Gastroesophageal sphincter (tissue), 4 donors: Measurements from ENCODE around the gene SDS. TPM values are rescaled to one million over a fixed set of nuclear protein-coding genes. Genes with fewer than 3 reads are reported as not detected.

Source experiments
- ATAC-seq: fragments of 150-250 bp; one replicate; pipeline ENCODE4 v1.9.1; 2016; ENCODE audit warnings: mild to moderate bottlenecking, moderate library complexity
- H3K27ac ChIP-seq, 4 donors: fragments of 200-600 bp; sonication (generic) in 3 of 4; 1 replicate in 3 of 4; 2 replicates in 1 of 4; pipeline ENCODE4 v1.5.1; 2016 to 2019
- H3K27me3 ChIP-seq: fragments of 200-600 bp; sonication (generic); one replicate; pipeline ENCODE4 v1.5.1; 2019
- H3K36me3 ChIP-seq, 2 donors: fragments of 200-600 bp; sonication (generic); one replicate each; pipeline ENCODE4 v1.5.1; 2019; ENCODE audit warnings: control low read depth in 1 of 2
- H3K4me1 ChIP-seq, 3 donors: fragments of 200-600 bp; sonication (generic); 1 replicate in 2 of 3; 2 replicates in 1 of 3; pipeline ENCODE4 v1.5.1; 2016 to 2019; ENCODE audit warnings: control low read depth in 2 of 3
- H3K4me3 ChIP-seq, 2 donors: fragments of 200-600 bp; sonication (generic); one replicate each; pipeline ENCODE4 v1.5.1; 2019; ENCODE audit warnings: mild to moderate bottlenecking in 1 of 2, moderate library complexity in 1 of 2
- H3K9me3 ChIP-seq, 3 donors: fragments of 200-600 bp; sonication (generic); one replicate each; pipeline ENCODE4 v1.5.1; 2017 to 2019; ENCODE audit warnings: control low read depth in 2 of 3
- EP300 ChIP-seq: sonication (generic); formaldehyde crosslinking; IDR thresholded peaks from one replicate; pipeline ENCODE4 v1.6.1; 2017; ENCODE audit warnings: antibody characterized with exemption, mild to moderate bottlenecking
- POLR2A ChIP-seq, 2 donors: fragments of 450-650 bp; IDR thresholded peaks; one replicate each; pipeline ENCODE4 v1.6.1; 2017; ENCODE audit warnings: antibody characterized with exemption in 2 of 2, mild to moderate bottlenecking in 2 of 2, moderate library complexity in 1 of 2
- POLR2AphosphoS5 ChIP-seq: sonication (generic); formaldehyde crosslinking; IDR thresholded peaks from one replicate; pipeline ENCODE4 v1.6.1; 2017; ENCODE audit warnings: antibody characterized with exemption
- WGBS, 2 donors: methylation state at CpG; one replicate each; pipeline ENCODE4 v1.1.5; 2018; ENCODE audit warnings: low coverage in 1 of 2; 5-methylcytosine and 5-hydroxymethylcytosine counted together
- total RNA-seq, 4 donors: library from RNA; depleted of rRNA; stranded (reverse); fragments of >200 nt; gene quantifications; one replicate each; pipeline ENCODE4 v1.1.0, GENCODE V29; 2016
- TF ChIP-seq, protein P1 (sequence below), 4 experiments: fragments of 200-600 bp in 2 of 4; fragments of 450-650 bp in 2 of 4; sonication (generic) in 1 of 4; IDR thresholded peaks; one replicate each; pipeline ENCODE4 v1.5.1; 2017 to 2019; ENCODE audit warnings: antibody characterized with exemption in 4 of 4, mild to moderate bottlenecking in 2 of 4, moderate library complexity in 2 of 4

Gene SDS
- total RNA-seq, 4 donors from 2014 or later = 0.39 to 5.5 TPM; not detected in 2

DNA sequence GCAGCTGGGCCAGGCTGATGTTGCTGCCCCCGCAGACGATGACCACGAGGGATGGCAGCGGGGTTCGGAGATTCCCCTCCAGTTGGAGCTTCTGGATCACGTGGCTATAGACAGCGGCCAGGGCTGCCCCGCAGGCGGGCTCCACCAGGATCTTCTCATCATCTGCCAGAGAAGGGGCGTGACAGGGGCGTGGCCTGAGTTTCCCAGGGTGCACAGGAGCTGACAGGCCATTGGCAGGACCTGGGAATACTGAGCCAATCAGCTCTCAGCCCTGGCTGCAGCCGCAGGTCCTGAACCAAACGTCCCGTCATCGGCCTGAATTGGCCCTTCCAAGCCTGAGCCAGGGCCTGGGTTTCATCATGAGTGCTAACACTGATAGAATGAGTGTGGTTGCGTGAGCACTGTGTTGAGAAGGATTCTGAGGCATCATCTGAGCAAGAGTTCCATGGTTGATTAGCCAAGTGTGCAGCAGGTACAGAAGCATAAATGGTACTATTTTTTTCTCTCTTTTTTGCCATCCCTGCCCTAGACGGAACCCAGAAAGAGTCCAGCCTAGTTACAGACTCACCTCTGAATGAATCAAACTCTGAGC is 10.6 kb downstream of the SDS start:
- no peak for TF ChIP-seq POLR2A (IDR thresholded peaks at IDR 0.05)
- TF ChIP-seq, protein P1, sequence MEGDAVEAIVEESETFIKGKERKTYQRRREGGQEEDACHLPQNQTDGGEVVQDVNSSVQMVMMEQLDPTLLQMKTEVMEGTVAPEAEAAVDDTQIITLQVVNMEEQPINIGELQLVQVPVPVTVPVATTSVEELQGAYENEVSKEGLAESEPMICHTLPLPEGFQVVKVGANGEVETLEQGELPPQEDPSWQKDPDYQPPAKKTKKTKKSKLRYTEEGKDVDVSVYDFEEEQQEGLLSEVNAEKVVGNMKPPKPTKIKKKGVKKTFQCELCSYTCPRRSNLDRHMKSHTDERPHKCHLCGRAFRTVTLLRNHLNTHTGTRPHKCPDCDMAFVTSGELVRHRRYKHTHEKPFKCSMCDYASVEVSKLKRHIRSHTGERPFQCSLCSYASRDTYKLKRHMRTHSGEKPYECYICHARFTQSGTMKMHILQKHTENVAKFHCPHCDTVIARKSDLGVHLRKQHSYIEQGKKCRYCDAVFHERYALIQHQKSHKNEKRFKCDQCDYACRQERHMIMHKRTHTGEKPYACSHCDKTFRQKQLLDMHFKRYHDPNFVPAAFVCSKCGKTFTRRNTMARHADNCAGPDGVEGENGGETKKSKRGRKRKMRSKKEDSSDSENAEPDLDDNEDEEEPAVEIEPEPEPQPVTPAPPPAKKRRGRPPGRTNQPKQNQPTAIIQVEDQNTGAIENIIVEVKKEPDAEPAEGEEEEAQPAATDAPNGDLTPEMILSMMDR (IDR thresholded peaks at IDR 0.05) = no peak
- TF ChIP-seq POLR2AphosphoS5 = no peak
- no peak for TF ChIP-seq EP300
- WGBS, 2 donors = 67 to 71% methylated on average over 3 to 6 of the region's 17 CpGs
- Histone ChIP-seq H3K36me3 (peaks cover 0 to 41% of the 10 kb centered on the region in 2 donors), H3K4me3 (no peak overlapping the region), H3K9me3 (no peaks in the 10 kb centered on the region), H3K27ac (no peak overlapping the region), H3K4me1 (no peaks in the 10 kb centered on the region), H3K27me3 (peaks cover 12% of the 10 kb centered on the region)
- no peak for ATAC-seq

DNA sequence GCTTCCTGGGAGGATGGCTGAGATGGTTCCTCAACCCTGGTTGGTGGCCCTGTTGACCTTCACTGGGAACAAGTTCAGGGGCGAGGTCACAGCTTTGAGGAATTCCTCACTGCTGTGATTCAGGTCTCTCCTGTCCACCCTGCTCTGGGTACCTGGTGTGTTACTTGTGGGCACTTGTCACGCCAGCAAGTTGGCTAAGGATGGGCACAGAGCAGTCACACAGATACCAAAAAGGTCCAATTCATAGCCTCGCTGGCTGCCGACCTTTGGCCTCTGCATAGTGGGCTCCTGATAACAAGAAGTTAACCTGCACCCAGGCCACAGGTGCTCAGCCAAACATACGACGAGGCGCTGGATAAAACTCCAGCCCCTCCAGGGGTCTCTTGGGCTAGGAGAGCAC is 11.2 kb downstream of the SDS start:
- ATAC-seq = no peak

DNA sequence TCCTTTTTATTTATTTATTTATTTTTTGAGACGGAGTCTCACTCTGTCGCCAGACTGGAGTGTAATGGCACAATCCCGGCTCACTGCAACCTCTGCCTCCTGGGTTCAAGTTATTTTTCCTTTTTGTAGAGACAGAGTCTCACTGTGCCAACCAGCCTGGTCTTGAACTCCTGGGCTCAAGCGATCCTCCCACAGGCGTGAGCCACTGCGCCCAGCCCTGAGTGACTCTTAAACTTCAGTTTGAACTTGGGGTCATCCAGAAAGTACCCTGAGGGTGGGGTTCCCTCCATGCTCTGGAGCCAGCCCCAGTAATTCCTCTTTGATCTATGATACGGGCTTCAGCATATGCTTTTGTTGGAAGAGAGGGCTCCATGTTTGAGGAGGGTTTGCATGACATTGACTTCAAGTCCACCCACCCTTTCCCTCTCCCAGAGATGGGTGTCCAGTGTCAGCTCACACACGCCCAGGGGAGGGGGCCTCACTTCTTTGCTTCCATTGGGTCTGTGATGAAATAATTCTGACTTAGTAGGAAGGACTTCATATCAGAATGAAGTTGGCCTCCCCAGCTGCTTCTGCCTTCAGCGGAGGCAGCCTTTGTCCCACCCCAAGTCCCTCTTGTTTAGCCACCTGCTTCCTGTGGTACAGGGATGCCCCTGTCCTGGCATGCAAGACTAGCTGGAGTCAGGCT is 11.9 kb downstream of the SDS start:
- Histone ChIP-seq H3K27me3 (no peaks in the 10 kb centered on the region), H3K4me1 (no peaks in the 10 kb centered on the region), H3K9me3 (no peaks in the 10 kb centered on the region), H3K4me3 (no peak overlapping the region), H3K27ac (no peak overlapping the region), H3K36me3 (peaks cover 0 to 54% of the 10 kb centered on the region in 2 donors)
- TF ChIP-seq POLR2AphosphoS5 = no peak
- TF ChIP-seq, protein P1 (IDR thresholded peaks at IDR 0.05) = no peak
- no peak for TF ChIP-seq POLR2A (IDR thresholded peaks at IDR 0.05)
- TF ChIP-seq EP300 = no peak
- ATAC-seq = no peak
- WGBS, 2 donors = 88 to 100% methylated on average over 1 to 8 of the region's 9 CpGs

More for the DNA sequence above, 11.2 kb downstream of the SDS start:
- no peaks in the 10 kb centered on the region for H3K4me1 ChIP-seq
- peaks cover 0 to 47% of the 10 kb centered on the region in 2 donors for H3K36me3 ChIP-seq
- TF ChIP-seq, protein P1 (IDR thresholded peaks at IDR 0.05) = no peak
- TF ChIP-seq POLR2AphosphoS5 (no peak), POLR2A (IDR thresholded peaks at IDR 0.05) (no peak), EP300 (no peak)
- peaks cover 6% of the 10 kb centered on the region for H3K27me3 ChIP-seq
- 80 to 89% methylated on average over 1 of the region's 7 CpGs for WGBS, 2 donors
- H3K27ac ChIP-seq = no peak overlapping the region
- H3K4me3 ChIP-seq = no peak overlapping the region
- H3K9me3 ChIP-seq = no peaks in the 10 kb centered on the region

DNA sequence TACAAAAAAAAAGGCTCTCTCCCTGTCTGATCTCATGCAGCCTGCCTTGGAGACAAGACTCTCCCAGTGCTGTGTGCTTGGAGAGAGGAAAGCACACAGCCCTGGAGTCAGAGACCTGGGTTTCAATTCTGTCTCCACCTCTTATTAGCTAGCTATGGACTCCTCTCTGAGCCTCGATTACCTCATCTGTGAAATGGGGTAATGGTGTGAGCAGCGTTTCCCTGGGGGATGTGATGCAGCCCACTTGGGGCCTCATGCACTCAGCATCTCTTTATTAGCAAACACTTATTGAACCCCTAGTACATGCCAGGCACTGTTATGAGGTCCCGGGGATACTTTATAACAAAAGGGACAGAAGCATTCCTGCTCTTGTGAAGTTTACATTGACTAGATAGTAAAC is 12.5 kb downstream of the SDS start:
- Histone ChIP-seq H3K27ac (no peak overlapping the region), H3K27me3 (no peaks in the 10 kb centered on the region), H3K9me3 (no peaks in the 10 kb centered on the region), H3K36me3 (peaks cover 0 to 60% of the 10 kb centered on the region in 2 donors), H3K4me1 (no peaks in the 10 kb centered on the region), H3K4me3 (no peak overlapping the region)
- 90 to 96% methylated on average over 2 to 3 of the region's 3 CpGs for WGBS, 2 donors
- no peak for TF ChIP-seq POLR2A (IDR thresholded peaks at IDR 0.05)
- TF ChIP-seq, protein P1 (IDR thresholded peaks at IDR 0.05) = no peak
- no peak for TF ChIP-seq EP300
- TF ChIP-seq POLR2AphosphoS5 = no peak
- no peak for ATAC-seq
